MM.1S (cell line): ENCODE measurements around the gene XYLT2.

Source experiments
- DNase-seq: peaks from one replicate; pipeline ENCODE4 v3.0.0-alpha.2; 2015
- H2AFZ ChIP-seq: fragments of 300-600 bp; sonication (generic); 2 replicates; pipeline ENCODE4 v1.6.0; 2016; ENCODE audit warnings: antibody characterized with exemption, low read length
- H3F3A ChIP-seq: fragments of 300-600 bp; sonication (generic); 2 replicates; pipeline ENCODE4 v1.6.1; 2016; ENCODE audit warnings: mild to moderate bottlenecking, antibody characterized with exemption, low read length, moderate library complexity, mixed read lengths; ENCODE audit not compliant: insufficient read depth
- H3K27ac ChIP-seq: fragments of 300-600 bp; sonication (generic); 2 replicates; pipeline ENCODE4 v1.5.1; 2016; ENCODE audit warnings: mild to moderate bottlenecking, low read length
- H3K27me3 ChIP-seq: fragments of 300-600 bp; sonication (generic); replicated peaks from 2 replicates; pipeline ENCODE4 v1.6.0; 2016; ENCODE audit warnings: low read length; ENCODE audit not compliant: insufficient read depth
- H3K36me3 ChIP-seq: fragments of 300-600 bp; sonication (generic); replicated peaks from 2 replicates; pipeline ENCODE4 v1.6.1; 2016; ENCODE audit warnings: mild to moderate bottlenecking, low read length, mixed read lengths; ENCODE audit not compliant: insufficient read depth
- H3K4me1 ChIP-seq: fragments of 300-600 bp; sonication (generic); 2 replicates; pipeline ENCODE4 v1.6.1; 2016; ENCODE audit warnings: low read length, mixed read lengths
- H3K4me2 ChIP-seq: fragments of 300-600 bp; sonication (generic); 2 replicates; pipeline ENCODE4 v1.6.0; 2016; ENCODE audit warnings: low read depth, low read length
- H3K4me3 ChIP-seq: fragments of 300-600 bp; sonication (generic); 2 replicates; pipeline ENCODE4 v1.5.1; 2016; ENCODE audit warnings: low read length, mixed read lengths
- H3K79me2 ChIP-seq: fragments of 300-600 bp; sonication (generic); 2 replicates; pipeline ENCODE4 v1.6.1; 2016; ENCODE audit warnings: mixed run types, low read length, mixed read lengths
- H3K9ac ChIP-seq: fragments of 300-600 bp; sonication (generic); 2 replicates; pipeline ENCODE4 v1.6.1; 2016; ENCODE audit warnings: low read length, mixed read lengths
- H3K9me2 ChIP-seq: fragments of 300-600 bp; sonication (generic); replicated peaks from 2 replicates; pipeline ENCODE4 v1.6.1; 2016; ENCODE audit warnings: mild to moderate bottlenecking, low read length, mixed read lengths; ENCODE audit not compliant: insufficient read depth
- H3K9me3 ChIP-seq: fragments of 300-600 bp; sonication (generic); replicated peaks from 2 replicates; pipeline ENCODE4 v1.6.1; 2016; ENCODE audit warnings: mild to moderate bottlenecking, low read length, mixed read lengths; ENCODE audit not compliant: insufficient read depth
- H4K20me1 ChIP-seq: fragments of 300-600 bp; sonication (generic); 2 replicates; pipeline ENCODE4 v1.6.1; 2016; ENCODE audit warnings: mild to moderate bottlenecking, low read length, moderate library complexity, mixed read lengths; ENCODE audit not compliant: insufficient read depth
- CTCF ChIP-seq: fragments of 300-600 bp; sonication (generic); IDR thresholded peaks from 2 replicates; pipeline ENCODE4 v1.5.1; 2016; ENCODE audit warnings: antibody characterized with exemption, low read length, mixed read lengths
- EZH2 ChIP-seq: fragments of 300-600 bp; sonication (generic); optimal IDR thresholded peaks from 2 replicates; pipeline ENCODE3; 2017; ENCODE audit warnings: low read depth, mild to moderate bottlenecking, antibody characterized with exemption, low read length, mixed read lengths
- EZH2phosphoT487 ChIP-seq: fragments of 300-600 bp; sonication (generic); IDR thresholded peaks from 2 replicates; pipeline ENCODE4 v1.6.1; 2018; ENCODE audit warnings: antibody characterized with exemption, low read length

XYLT2 gene

DNA sequence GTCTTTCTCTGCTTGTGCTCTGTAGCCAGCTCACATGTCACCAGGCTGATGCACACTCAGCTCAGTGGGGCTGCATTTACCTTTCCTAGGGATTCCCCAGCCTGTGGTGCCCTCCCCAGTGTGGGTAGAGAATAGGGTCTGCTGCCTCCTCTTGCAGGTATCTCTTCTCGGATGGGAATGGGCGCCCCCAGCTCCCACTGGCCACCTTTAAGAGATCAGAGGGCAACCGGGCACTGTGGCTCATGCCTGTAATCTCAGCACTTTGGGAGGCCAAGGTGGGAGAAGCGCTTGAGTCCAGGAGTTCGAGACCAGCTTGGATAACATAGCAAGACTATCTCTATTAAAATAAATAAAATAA lies 3.3 kb downstream of the XYLT2 start:
- no peak for TF ChIP-seq EZH2
- TF ChIP-seq CTCF: no peak
- TF ChIP-seq EZH2phosphoT487: no peak
- no peaks in the 10 kb centered on the region for H3K9me3 ChIP-seq
- no peaks in the 10 kb centered on the region for H3K4me1 ChIP-seq
- no peak for DNase-seq
- no peaks in the 10 kb centered on the region for H3K36me3 ChIP-seq
- H3K9ac ChIP-seq: no peak overlapping the region
- no peaks in the 10 kb centered on the region for H3K9me2 ChIP-seq
- no peak overlapping the region for H2AFZ ChIP-seq
- H4K20me1 ChIP-seq: no peaks in the 10 kb centered on the region
- no peak overlapping the region for H3K4me3 ChIP-seq
- no peaks in the 10 kb centered on the region for H3F3A ChIP-seq
- H3K79me2 ChIP-seq: peaks cover 13% of the 10 kb centered on the region
- H3K4me2 ChIP-seq: no peak overlapping the region
- no peak overlapping the region for H3K27ac ChIP-seq
- peaks cover 4% of the 10 kb centered on the region; the same call in 1 of the 2 replicates for H3K27me3 ChIP-seq

- TF ChIP-seq EZH2phosphoT487 (no peak), CTCF (no peak), EZH2 (no peak)
- H3K9me3 ChIP-seq: no peaks in the 10 kb centered on the region
- H3F3A ChIP-seq: no peaks in the 10 kb centered on the region
Observed at GRCh38 chr17:50350733-50351132, 4.8 kb downstream of the XYLT2 start.

DNA sequence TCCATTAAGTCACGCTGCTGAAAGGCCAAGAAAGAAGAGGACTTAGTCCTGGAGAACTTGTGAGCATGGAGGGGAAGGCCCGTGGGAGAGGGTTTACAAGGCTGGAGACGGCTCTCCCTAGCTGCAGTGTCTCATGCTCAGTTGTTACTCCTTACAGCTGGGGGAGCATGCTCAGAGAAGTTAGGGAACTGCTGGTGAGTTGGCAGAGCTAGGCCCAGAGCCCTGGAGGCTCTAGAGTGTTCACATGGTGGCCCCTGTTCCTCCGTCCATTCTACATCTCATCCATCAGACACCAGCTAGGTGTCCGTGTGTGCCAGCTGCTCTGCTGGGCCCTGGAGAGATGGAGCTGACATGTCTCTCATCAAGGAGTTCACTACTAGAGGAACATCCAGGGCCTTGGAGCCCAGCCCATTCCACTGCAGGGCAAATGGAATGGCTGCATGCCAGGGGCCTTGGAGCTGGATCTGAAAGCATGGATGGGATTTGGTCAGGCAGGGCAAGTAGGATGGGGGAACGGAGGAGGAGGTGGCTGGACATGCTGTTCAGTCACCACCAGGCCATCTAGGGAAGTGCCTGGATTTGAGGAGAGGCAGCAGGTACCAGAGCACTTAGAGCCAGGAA lies 6.3 kb downstream of the XYLT2 start:
- no peaks in the 10 kb centered on the region for H3K9me3 ChIP-seq

More at GRCh38 chr17:50350733-50351132, 4.8 kb downstream of the XYLT2 start:
- Histone ChIP-seq H2AFZ (no peak overlapping the region), H3K4me2 (no peak overlapping the region), H3K4me3 (no peak overlapping the region), H4K20me1 (no peaks in the 10 kb centered on the region), H3K4me1 (no peaks in the 10 kb centered on the region), H3K27me3 (no peaks in the 10 kb centered on the region), H3K79me2 (peaks cover 13% of the 10 kb centered on the region), H3K9ac (no peak overlapping the region), H3K27ac (no peak overlapping the region), H3K36me3 (no peaks in the 10 kb centered on the region), H3K9me2 (no peaks in the 10 kb centered on the region)
- no peak for DNase-seq

More for the DNA sequence above, 6.3 kb downstream of the XYLT2 start:
- Histone ChIP-seq H3K9me2 (no peaks in the 10 kb centered on the region), H3K36me3 (no peaks in the 10 kb centered on the region), H3K27ac (no peak overlapping the region), H3K4me3 (no peak overlapping the region), H3K4me2 (no peak overlapping the region), H3K79me2 (peaks cover 4% of the 10 kb centered on the region; the same call in 1 of the 2 replicates), H3K4me1 (no peaks in the 10 kb centered on the region), H3K9ac (no peak overlapping the region), H3K27me3 (no peaks in the 10 kb centered on the region), H4K20me1 (no peaks in the 10 kb centered on the region), H2AFZ (no peak overlapping the region), H3F3A (no peaks in the 10 kb centered on the region)
- DNase-seq: no peak
- TF ChIP-seq CTCF: no peak
- TF ChIP-seq EZH2: no peak
- TF ChIP-seq EZH2phosphoT487: no peak
